SK-N-MC (cell line): ENCODE measurements around the gene AP3D1.

Experiments
- EZH2 ChIP-seq: fragments of 200-600 bp; sonication (generic); IDR thresholded peaks from one replicate; pipeline ENCODE4 v1.6.1; 2017; ENCODE audit warnings: antibody characterized with exemption
- FOXP2 ChIP-seq: optimal IDR thresholded peaks from 2 replicates; pipeline ENCODE3; 2011; ENCODE audit warnings: mild to moderate bottlenecking, moderate library complexity; ENCODE audit not compliant: insufficient read depth; ENCODE audit errors: extremely low read length, control extremely low read depth
- POLR2AphosphoS5 ChIP-seq: IDR thresholded peaks from 2 replicates; pipeline ENCODE4 v1.6.1; 2012; ENCODE audit warnings: mild to moderate bottlenecking, low read depth, low read length, borderline replicate concordance

GRCh38 chr19:2126879-2127518 is 24.4 kb downstream of the AP3D1 start:
- no peak for TF ChIP-seq EZH2
- TF ChIP-seq POLR2AphosphoS5 = no peak
- TF ChIP-seq FOXP2 = no peak
